GM18499 (cell line): ENCODE data around the gene DNAJB13.
"Not testable (repeated sequence)": the region's sequence is repeated elsewhere in the genome, so short reads cannot be mapped to it uniquely, and the experiment has no call there.

Experiments
- ATAC-seq: cut with Tn5 transposase; IDR thresholded peaks from one replicate; pipeline ENCODE4 v1.9.1; 2021; ENCODE audit warnings: moderate number of reproducible peaks; ENCODE audit not compliant: insufficient read depth, unreplicated experiment

The DNAJB13 gene

DNA sequence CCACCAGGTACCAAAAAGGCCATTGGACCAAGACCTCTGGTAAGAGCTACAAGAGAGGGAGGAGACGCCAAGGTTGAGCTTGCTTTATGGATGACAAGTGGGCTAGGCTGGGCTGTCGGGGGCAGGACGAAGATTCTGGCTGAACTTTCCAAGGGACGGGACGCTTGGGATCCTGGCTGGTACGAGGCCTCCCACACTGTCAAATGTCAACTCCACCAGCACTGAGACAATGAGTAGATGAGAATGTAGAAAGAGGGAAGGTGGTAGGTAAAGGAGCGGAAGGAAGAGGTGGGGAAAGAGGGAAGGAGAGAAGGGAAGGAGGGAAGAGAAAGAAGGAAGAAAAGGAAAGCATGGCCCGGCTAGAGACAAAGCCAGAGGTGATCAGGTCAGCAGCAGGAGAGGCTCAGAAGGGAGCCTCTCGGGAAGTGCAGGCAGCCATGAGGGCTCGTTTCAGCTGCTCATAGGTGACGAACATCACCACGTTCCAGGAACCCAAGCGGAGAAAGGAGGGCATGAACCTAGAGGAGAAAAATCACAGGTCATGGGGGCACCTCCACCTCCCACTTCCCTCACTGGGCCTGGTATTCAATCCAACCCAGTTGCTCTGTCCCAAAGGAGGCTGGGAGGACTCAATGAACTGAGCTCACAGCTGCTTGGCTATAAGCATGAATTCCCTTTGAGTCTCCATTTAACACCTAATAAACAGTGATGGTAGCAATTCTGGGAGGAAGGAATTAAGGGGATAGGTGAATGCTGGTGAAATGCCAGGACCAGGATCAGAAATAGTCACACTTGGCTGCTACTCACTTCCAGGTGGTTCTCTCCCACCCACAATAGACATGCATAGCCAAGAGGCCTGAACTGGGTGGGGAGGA is 24.0 kb downstream of the DNAJB13 start:
- ATAC-seq: no peak

GRCh38 chr11:73975479-73975757 is 24.6 kb downstream of the DNAJB13 start:
- ATAC-seq: no peak

DNA sequence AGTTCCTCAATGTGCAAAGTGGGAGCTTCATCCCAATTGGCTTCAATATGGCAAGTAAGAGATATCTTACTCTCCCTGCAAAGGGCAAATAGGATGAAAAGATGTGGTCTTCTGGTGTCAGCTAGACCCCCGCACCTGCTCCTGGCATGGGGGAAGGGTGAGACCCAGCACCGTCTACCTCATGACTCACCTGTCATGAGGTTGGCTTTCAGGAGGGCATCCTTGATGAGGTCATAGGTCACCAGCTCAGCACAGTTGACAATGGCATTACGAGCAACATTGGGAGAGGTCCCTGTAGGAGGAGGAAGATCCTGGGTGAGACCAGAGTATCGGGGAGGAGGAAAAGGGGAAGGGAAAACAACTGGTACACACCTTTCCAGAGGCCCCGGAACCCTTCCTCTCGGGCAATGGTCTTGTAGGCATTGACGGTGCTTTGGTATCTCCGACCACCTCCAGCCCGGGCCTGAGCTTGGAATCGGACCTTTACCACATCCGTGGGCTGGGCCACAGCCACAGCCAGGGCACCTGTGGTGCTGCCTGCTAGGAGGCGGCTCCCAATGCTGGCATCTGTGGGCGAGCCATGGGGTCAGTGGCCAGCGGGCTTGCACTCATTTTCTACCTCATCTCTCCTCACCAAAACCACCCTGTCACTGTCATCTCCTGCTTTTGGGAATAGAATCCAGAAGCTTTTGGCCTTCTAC is 25.8 kb downstream of the DNAJB13 start:
- ATAC-seq: no peak

DNA sequence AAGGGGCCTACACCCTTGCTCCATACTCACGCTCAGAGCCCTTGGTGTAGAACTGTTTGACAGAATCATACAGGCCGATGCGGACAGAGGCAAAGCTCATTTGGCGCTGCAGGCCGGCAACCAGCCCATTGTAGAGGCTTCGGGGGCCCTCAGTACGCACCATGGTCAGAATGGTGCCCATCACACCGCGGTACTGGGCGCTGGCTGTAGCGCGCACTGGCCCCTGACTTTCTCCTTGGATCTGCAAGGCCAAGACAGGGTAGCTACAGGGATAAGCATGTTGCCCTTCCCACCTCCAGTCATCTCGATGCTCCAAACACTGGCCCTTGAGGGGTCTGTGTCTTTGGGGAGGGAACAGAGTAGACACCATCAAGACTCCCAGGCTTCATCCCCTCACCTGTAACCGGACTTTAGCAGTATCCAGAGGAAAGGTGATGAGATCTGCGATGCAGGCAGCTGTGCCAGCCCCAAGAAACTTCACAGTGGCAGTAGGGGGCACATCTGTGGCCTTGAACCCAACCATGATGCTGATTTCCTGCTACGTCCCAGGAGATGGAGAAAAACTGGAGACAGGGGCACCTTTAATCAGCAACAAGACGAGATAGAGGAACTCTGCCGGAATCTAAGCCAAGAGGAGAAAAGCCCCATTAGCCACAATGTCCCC is 27.2 kb downstream of the DNAJB13 start:
- no peak for ATAC-seq

GRCh38 chr11:73978576-73979086 is 27.8 kb downstream of the DNAJB13 start:
- no peak for ATAC-seq

DNA sequence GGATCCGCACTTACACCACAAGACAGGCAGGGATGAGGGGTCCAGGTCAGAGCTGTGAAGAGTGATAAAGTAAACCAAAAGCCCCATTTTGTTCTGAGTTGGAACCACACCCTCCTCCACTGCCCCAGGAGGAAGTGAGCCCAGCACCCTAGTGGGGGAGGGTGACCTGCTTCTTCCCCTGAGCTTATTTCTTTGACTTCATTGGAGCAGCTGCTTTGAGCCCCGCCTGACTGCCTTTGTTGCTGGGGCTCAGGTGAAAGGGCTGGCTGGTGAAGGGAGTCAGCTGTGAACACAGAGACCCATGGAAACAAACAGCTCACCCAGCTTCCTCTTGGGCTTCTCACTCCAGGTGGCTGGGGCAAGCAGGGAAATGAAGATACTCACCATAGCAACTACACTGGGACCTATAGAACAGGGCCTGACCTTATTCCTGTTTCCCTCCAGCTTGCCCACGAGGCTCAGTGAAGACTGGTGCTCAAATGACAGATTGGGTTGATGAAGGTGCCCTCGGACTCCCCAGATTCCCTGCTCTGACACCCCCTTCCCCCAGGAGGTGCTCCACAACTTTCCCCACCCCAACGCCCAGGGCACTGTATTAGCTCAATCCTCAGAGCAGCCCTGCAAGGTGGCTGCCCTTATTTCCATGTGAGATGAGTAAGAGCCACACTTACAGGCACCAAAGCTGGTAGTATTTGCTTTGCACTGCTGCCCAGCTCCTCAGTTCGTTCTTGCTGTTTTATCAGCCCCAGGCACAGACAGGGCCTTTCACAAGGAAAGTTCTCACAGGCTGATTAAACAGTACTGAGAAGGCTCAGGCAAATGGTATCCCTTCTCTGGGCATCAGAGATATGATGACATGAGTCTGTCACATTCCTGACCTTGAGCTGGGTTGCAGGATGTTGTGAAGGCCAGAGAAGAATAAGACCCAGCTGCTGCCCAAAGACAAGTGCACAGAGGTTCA is 29.5 kb downstream of the DNAJB13 start:
- peak; percentile 36 for ATAC-seq

- no peak for ATAC-seq
Observed at GRCh38 chr11:73981051-73981805, 30.4 kb downstream of the DNAJB13 start.

GRCh38 chr11:73982595-73982989 is 31.8 kb downstream of the DNAJB13 start, which contains the start of gene UCP2:
UCP2 (minus strand) TSS chr11:73982843; CDS start chr11:73978378, 4,465 bp downstream.
- peak; percentile 14 for ATAC-seq

DNA sequence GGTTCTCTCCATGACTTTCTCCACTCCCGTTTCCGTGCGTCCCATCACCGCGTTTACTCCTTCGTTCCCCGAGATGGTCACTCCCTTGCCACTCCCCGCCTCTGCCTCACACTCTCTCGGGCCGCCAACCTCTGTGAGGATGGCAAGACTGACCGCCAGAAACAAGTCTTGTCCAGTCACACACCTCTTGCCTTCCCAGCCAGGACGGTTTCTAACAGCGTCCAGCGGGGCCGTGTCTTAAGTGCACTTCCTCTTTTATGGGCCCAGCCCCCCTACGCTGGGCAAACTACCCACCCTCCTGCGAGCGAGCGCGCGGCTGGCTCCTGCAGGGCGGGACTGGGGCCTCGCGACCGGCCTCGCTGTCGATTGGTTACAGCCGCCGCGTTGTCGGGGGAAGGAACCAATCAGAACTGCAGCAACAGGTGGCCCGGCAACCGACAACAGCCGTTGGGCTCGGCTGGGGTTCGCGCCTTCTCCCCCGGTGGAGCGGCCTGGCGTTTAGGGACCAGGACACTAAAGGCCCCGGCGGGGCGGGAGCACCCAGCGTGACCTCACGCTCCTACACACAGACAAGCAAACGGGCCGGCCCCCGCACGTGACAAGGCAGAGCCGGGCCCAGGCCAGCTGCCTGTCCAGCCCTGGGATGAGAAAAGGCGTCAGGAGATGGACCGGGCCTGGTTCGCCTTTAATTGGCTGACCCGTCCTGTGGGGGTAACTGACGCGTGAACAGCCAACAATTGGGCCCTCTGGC is 32.3 kb downstream of the DNAJB13 start:
- peak; percentile 39 for ATAC-seq

DNA sequence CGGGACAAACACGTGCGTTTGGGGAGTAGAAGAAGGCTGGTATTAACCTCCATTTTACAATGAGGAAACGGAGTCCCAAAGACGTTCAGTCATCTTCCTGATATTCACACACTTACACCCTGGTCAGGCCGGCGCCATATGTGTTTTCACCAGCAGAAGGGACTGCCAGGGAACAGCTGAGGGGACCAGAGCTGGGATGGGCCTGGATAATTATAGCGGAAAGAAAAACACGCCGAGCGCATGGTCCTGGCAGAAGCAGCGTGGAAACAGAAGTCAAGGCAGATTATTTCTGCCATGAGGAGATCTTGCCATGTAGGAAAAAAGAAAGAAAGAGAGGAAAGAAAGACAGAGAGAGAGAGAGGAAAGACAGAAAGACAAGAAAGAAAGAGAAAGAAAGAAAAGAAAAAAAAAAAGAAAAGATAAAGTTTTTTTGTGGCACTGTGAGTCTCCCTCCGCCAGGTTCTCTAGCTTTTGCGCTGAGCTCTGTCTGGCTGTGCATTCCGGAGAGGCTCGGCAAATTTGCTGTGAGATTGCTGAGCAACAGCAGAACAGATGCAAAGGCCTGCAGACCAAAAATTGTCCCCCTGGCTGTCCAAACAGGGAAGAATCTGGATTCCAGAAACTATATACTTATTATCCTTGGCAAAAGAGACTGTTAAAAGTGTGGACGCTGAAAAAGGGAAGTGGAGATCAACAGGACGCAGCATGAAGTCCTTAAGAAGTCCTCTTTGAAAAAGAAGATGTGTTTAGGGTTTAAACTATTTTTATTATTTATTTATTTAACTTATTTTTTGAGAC is 33.1 kb downstream of the DNAJB13 start:
- no peak for ATAC-seq

- ATAC-seq: not testable (repeated sequence)
Observed at GRCh38 chr11:73985661-73986060, 34.8 kb downstream of the DNAJB13 start.

GRCh38 chr11:73988227-73988626 is 37.4 kb downstream of the DNAJB13 start:
- no peak for ATAC-seq

- no peak for ATAC-seq
Observed at GRCh38 chr11:73989156-73989555, 38.3 kb downstream of the DNAJB13 start.

GRCh38 chr11:73990730-73991129 is 39.9 kb downstream of the DNAJB13 start:
- ATAC-seq: no peak

- ATAC-seq: no peak
Observed at GRCh38 chr11:73991471-73992006, 40.7 kb downstream of the DNAJB13 start.

DNA sequence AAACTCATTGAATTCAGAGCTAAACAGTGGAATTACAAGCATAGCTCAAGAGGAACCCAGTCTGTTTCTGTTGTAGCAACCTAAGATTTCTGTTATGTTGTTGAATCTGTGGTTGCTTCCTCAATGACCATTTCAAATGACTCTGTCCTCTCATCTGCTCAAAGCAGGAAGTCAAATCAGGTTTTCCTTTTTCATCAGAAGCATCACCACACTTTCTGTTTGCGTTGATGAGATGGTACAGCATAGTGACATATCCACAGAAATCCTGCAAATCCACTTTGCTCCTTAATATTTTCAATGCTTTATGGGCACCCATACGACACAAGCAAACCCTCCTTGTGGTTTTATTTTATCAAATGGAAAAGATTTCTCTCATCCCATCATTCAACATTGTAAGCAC is 44.4 kb downstream of the DNAJB13 start:
- ATAC-seq: no peak

- ATAC-seq: no peak
Observed at GRCh38 chr11:73995731-73996130, 44.9 kb downstream of the DNAJB13 start.
